H9 (cell line): Measurements from ENCODE around the gene MYL3. TPM values are rescaled to one million over a fixed set of nuclear protein-coding genes. Genes with fewer than 3 reads are reported as not detected.

Source experiments
- DNase-seq: peaks from one replicate; pipeline ENCODE4 v3.0.0-alpha.2; 2017
- H2AFZ ChIP-seq: one replicate; pipeline ENCODE4 v1.6.1; 2013; ENCODE audit warnings: mild to moderate bottlenecking, low read length, control low read depth, moderate library complexity
- H2AK5ac ChIP-seq: 2 replicates; pipeline ENCODE4 v1.6.1; 2013; ENCODE audit warnings: low read length, control low read depth, mixed read lengths; ENCODE audit not compliant: insufficient read length
- H2BK120ac ChIP-seq: one replicate; pipeline ENCODE4 v1.6.1; 2013; ENCODE audit warnings: low read depth, mild to moderate bottlenecking, low read length, control low read depth, inconsistent platforms; ENCODE audit not compliant: poor library complexity, severe bottlenecking
- H2BK12ac ChIP-seq: 2 replicates; pipeline ENCODE4 v1.6.1; 2013; ENCODE audit warnings: low read length, control low read depth, mixed read lengths, low read depth; ENCODE audit not compliant: insufficient read length
- H2BK15ac ChIP-seq: 2 replicates; pipeline ENCODE4 v1.6.1; 2013; ENCODE audit warnings: low read depth, low read length, control low read depth
- H2BK20ac ChIP-seq: one replicate; pipeline ENCODE4 v1.6.1; 2013; ENCODE audit warnings: low read depth, mild to moderate bottlenecking, low read length, control low read depth, inconsistent platforms; ENCODE audit not compliant: poor library complexity, severe bottlenecking
- H2BK5ac ChIP-seq: 2 replicates; pipeline ENCODE4 v1.6.1; 2013; ENCODE audit warnings: low read length, control low read depth, mixed read lengths; ENCODE audit not compliant: insufficient read length
- H3K14ac ChIP-seq: 2 replicates; pipeline ENCODE4 v1.6.1; 2013; ENCODE audit warnings: low read length, control low read depth; ENCODE audit not compliant: insufficient read depth
- H3K18ac ChIP-seq: 2 replicates; pipeline ENCODE4 v1.6.1; 2013; ENCODE audit warnings: low read depth, mild to moderate bottlenecking, mixed read lengths, low read length, control low read depth; ENCODE audit not compliant: insufficient read length
- H3K23ac ChIP-seq: 2 replicates; pipeline ENCODE4 v1.6.1; 2013; ENCODE audit warnings: low read length, control low read depth, mixed read lengths, low read depth; ENCODE audit not compliant: insufficient read length
- H3K23me2 ChIP-seq: 2 replicates; pipeline ENCODE4 v1.6.1; 2013; ENCODE audit warnings: low read depth, mild to moderate bottlenecking, mixed read lengths, low read length, control low read depth; ENCODE audit not compliant: insufficient read length, poor library complexity, severe bottlenecking
- H3K27ac ChIP-seq: 2 replicates; pipeline ENCODE4 v1.5.1; 2013; ENCODE audit warnings: low read length, control low read depth, mixed read lengths, low read depth; ENCODE audit not compliant: insufficient read length
- H3K27me3 ChIP-seq: 2 replicates; pipeline ENCODE4 v1.6.1; 2013; ENCODE audit warnings: low read length, control low read depth, inconsistent platforms; ENCODE audit not compliant: insufficient read depth
- H3K4ac ChIP-seq: 2 replicates; pipeline ENCODE4 v1.6.1; 2013; ENCODE audit warnings: low read depth, mild to moderate bottlenecking, control low read depth, inconsistent platforms, low read length, moderate library complexity
- H3K4me1 ChIP-seq: 2 replicates; pipeline ENCODE4 v1.6.1; 2013; ENCODE audit warnings: low read length, control low read depth, inconsistent platforms; ENCODE audit not compliant: insufficient read depth
- H3K4me2 ChIP-seq: 2 replicates; pipeline ENCODE4 v1.6.1; 2013; ENCODE audit warnings: low read length, control low read depth, mixed read lengths; ENCODE audit not compliant: insufficient read length, insufficient read depth
- H3K56ac ChIP-seq: 2 replicates; pipeline ENCODE4 v1.6.1; 2013; ENCODE audit warnings: low read depth, mild to moderate bottlenecking, mixed read lengths, low read length, control low read depth; ENCODE audit not compliant: insufficient read length
- H3K79me1 ChIP-seq: 2 replicates; pipeline ENCODE4 v1.6.1; 2013; ENCODE audit warnings: low read depth, mild to moderate bottlenecking, moderate library complexity, low read length, control low read depth, inconsistent platforms; ENCODE audit not compliant: insufficient read depth, poor library complexity, severe bottlenecking
- H3K79me2 ChIP-seq: 2 replicates; pipeline ENCODE4 v1.6.1; 2013; ENCODE audit warnings: low read length, control low read depth, inconsistent platforms; ENCODE audit not compliant: insufficient read depth
- H3K9ac ChIP-seq: 2 replicates; pipeline ENCODE4 v1.6.1; 2013; ENCODE audit warnings: low read length, control low read depth, mixed read lengths; ENCODE audit not compliant: insufficient read length; ENCODE audit errors: extremely low read depth
- H3K9me3 ChIP-seq: one replicate; pipeline ENCODE4 v1.6.1; 2013; ENCODE audit warnings: low read depth, low read length, inconsistent platforms; ENCODE audit not compliant: control insufficient read depth
- H3T11ph ChIP-seq: one replicate; pipeline ENCODE4 v1.6.1; 2013; ENCODE audit warnings: mild to moderate bottlenecking, low read length, control low read depth, inconsistent platforms
- H4K20me1 ChIP-seq: one replicate; pipeline ENCODE4 v1.6.1; 2013; ENCODE audit not compliant: control insufficient read depth, insufficient read length, insufficient read depth
- H4K5ac ChIP-seq: 2 replicates; pipeline ENCODE4 v1.6.1; 2013; ENCODE audit warnings: low read depth, mild to moderate bottlenecking, mixed read lengths, low read length, control low read depth; ENCODE audit not compliant: insufficient read length
- H4K8ac ChIP-seq: replicated peaks from 2 replicates; pipeline ENCODE4 v1.6.1; 2013; ENCODE audit warnings: low read length, control low read depth, mixed read lengths, low read depth; ENCODE audit not compliant: insufficient read length
- H4K91ac ChIP-seq: 2 replicates; pipeline ENCODE4 v1.6.1; 2013; ENCODE audit warnings: low read depth, mild to moderate bottlenecking, moderate library complexity, mixed read lengths, low read length, control low read depth; ENCODE audit not compliant: insufficient read length
- H3K27ac Mint-ChIP-seq, 3 experiments: 2 replicates in 2 of 3; 3 replicates in 1 of 3; pipeline ENCODE4 v1.8.0; 2020 to 2021; ENCODE audit warnings: mixed read lengths in 3 of 3, mild to moderate bottlenecking in 1 of 3, moderate library complexity in 1 of 3
- H3K27me3 Mint-ChIP-seq: 2 replicates; pipeline ENCODE4 v1.8.0; 2021; ENCODE audit warnings: low read depth, mild to moderate bottlenecking, moderate library complexity, mixed read lengths
- H3K36me3 Mint-ChIP-seq, 3 experiments: 2 replicates in 2 of 3; 3 replicates in 1 of 3; pipeline ENCODE4 v1.8.0; 2020 to 2021; ENCODE audit warnings: low read depth in 3 of 3, mixed read lengths in 3 of 3; ENCODE audit not compliant: insufficient read depth in 1 of 3
- H3K4me1 Mint-ChIP-seq, 2 experiments: 2 replicates each; pipeline ENCODE4 v1.8.0; 2020; ENCODE audit warnings: mixed read lengths in 2 of 2
- H3K4me3 Mint-ChIP-seq, 2 experiments: 2 replicates in 1 of 2; 3 replicates in 1 of 2; pipeline ENCODE4 v1.8.0; 2020 to 2021; ENCODE audit warnings: mild to moderate bottlenecking in 2 of 2, mixed read lengths in 2 of 2, moderate library complexity in 1 of 2
- H3K9me3 Mint-ChIP-seq, 2 experiments: 2 replicates in 1 of 2; 3 replicates in 1 of 2; pipeline ENCODE4 v1.8.0; 2020; ENCODE audit warnings: mild to moderate bottlenecking in 2 of 2, mixed read lengths in 2 of 2, moderate library complexity in 1 of 2
- WGBS: extraction: QIAGEN DNeasy Blood & Tissue Kit; methylation state at CpG from one replicate; pipeline ENCODE4 v1.1.7; 2013; ENCODE audit warnings: missing lambda C conversion rate, low lambda C conversion rate, mixed read lengths; ENCODE audit not compliant: insufficient read length; ENCODE audit errors: extremely low coverage; 5-methylcytosine and 5-hydroxymethylcytosine counted together
- total RNA-seq: library from RNA; stranded (reverse); gene quantifications from 2 replicates; pipeline ENCODE4 v1.2.1, GENCODE V29; 2021
- TF ChIP-seq, protein P1 (sequence below): fragments of 200-600 bp; sonication (generic); conservative IDR thresholded peaks from 3 replicates; pipeline ENCODE4 v1.8.0; 2021; ENCODE audit warnings: antibody characterized with exemption, mild to moderate bottlenecking

MYL3 gene
- total RNA-seq, 1 experiment from 2014 or later, result 0.24 TPM

- no peak overlapping the region for H3K56ac ChIP-seq
- H2AFZ ChIP-seq, result no peak overlapping the region
- H3K4me3 Mint-ChIP-seq, result no peak overlapping the region
- H3K9me3 Mint-ChIP-seq, result no peaks in the 10 kb centered on the region; a peak in 1 of 5 replicates
- H4K8ac ChIP-seq, result no peak overlapping the region
- no peaks in the 10 kb centered on the region for H3K79me2 ChIP-seq
- peaks cover 5% of the 10 kb centered on the region for H3K23me2 ChIP-seq
- no peak for DNase-seq
- peaks cover 94% of the 10 kb centered on the region for H3K27me3 Mint-ChIP-seq
- no peak overlapping the region for H2BK120ac ChIP-seq
- H3T11ph ChIP-seq, result no peak overlapping the region
- H3K4me1 ChIP-seq, result no peaks in the 10 kb centered on the region
- TF ChIP-seq, protein P1, sequence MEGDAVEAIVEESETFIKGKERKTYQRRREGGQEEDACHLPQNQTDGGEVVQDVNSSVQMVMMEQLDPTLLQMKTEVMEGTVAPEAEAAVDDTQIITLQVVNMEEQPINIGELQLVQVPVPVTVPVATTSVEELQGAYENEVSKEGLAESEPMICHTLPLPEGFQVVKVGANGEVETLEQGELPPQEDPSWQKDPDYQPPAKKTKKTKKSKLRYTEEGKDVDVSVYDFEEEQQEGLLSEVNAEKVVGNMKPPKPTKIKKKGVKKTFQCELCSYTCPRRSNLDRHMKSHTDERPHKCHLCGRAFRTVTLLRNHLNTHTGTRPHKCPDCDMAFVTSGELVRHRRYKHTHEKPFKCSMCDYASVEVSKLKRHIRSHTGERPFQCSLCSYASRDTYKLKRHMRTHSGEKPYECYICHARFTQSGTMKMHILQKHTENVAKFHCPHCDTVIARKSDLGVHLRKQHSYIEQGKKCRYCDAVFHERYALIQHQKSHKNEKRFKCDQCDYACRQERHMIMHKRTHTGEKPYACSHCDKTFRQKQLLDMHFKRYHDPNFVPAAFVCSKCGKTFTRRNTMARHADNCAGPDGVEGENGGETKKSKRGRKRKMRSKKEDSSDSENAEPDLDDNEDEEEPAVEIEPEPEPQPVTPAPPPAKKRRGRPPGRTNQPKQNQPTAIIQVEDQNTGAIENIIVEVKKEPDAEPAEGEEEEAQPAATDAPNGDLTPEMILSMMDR, result no peak
- H3K9ac ChIP-seq, result no peak overlapping the region
- H3K4me1 Mint-ChIP-seq, result peaks cover 13 to 24% of the 10 kb centered on the region in 2 experiments
- no peak overlapping the region for H3K18ac ChIP-seq
- H4K91ac ChIP-seq, result no peak overlapping the region
- no peak overlapping the region for H2BK12ac ChIP-seq
- H3K4me2 ChIP-seq, result no peak overlapping the region
- H3K14ac ChIP-seq, result no peak overlapping the region; the same call in 1 of the 2 replicates
- no peaks in the 10 kb centered on the region for H3K9me3 ChIP-seq
- H4K5ac ChIP-seq, result no peak overlapping the region
- H2BK15ac ChIP-seq, result no peak overlapping the region
- H4K20me1 ChIP-seq, result no peaks in the 10 kb centered on the region
- no CpG with 5 or more reads among the region's 2 CpGs for WGBS
- H3K27ac ChIP-seq, result no peak overlapping the region
- H3K36me3 Mint-ChIP-seq, result no peaks in the 10 kb centered on the region
- H3K23ac ChIP-seq, result no peak overlapping the region
- H3K4ac ChIP-seq, result no peak overlapping the region
- H3K79me1 ChIP-seq, result no peaks in the 10 kb centered on the region
- no peak overlapping the region for H3K27ac Mint-ChIP-seq
- H2BK20ac ChIP-seq, result no peak overlapping the region
- no peak overlapping the region for H2BK5ac ChIP-seq
- H2AK5ac ChIP-seq, result no peak overlapping the region
- H3K27me3 ChIP-seq, result peaks cover 38% of the 10 kb centered on the region
These were observed 15.7 kb upstream of the MYL3 start for GRCh38 chr3:46878781-46879436.
